Memory B cell (primary cell): Measurements from ENCODE around the gene KIR2DL1.
"Not testable (repeated sequence)": the region's sequence is repeated elsewhere in the genome, so short reads cannot be mapped to it uniquely, and the experiment has no call there.

Source experiments
- ATAC-seq: fragments of 150-1000 bp; cut with Tn5 transposase; 2 replicates; pipeline ENCODE4 v1.10.0; 2021; ENCODE audit warnings: low read depth, mild to moderate bottlenecking, moderate library complexity
- DNase-seq, 2 donors: peaks; one replicate each; pipeline ENCODE4 v3.0.0; 2022; ENCODE audit warnings: low spot score in 2 of 2
- H3K27ac Mint-ChIP-seq: one replicate; pipeline ENCODE4 v1.8.0; 2022; ENCODE audit warnings: mild to moderate bottlenecking, moderate library complexity, mixed read lengths
- H3K27me3 Mint-ChIP-seq: one replicate; pipeline ENCODE4 v1.8.0; 2022; ENCODE audit warnings: mixed read lengths
- H3K36me3 Mint-ChIP-seq: one replicate; pipeline ENCODE4 v1.8.0; 2022; ENCODE audit warnings: mild to moderate bottlenecking, mixed read lengths
- H3K4me1 Mint-ChIP-seq: one replicate; pipeline ENCODE4 v1.8.0; 2022; ENCODE audit warnings: mixed read lengths
- H3K4me3 Mint-ChIP-seq: one replicate; pipeline ENCODE4 v1.8.0; 2022; ENCODE audit warnings: mild to moderate bottlenecking, moderate library complexity, mixed read lengths
- H3K9me3 Mint-ChIP-seq: one replicate; pipeline ENCODE4 v1.8.0; 2022; ENCODE audit warnings: mixed read lengths

The KIR2DL1 gene

GRCh38 chr19:54747614-54748322 is 21.8 kb upstream of the KIR2DL1 start:
- not testable (repeated sequence) for H3K4me3 Mint-ChIP-seq, DNase-seq, H3K4me1 Mint-ChIP-seq, ATAC-seq, H3K9me3 Mint-ChIP-seq, H3K36me3 Mint-ChIP-seq, H3K27ac Mint-ChIP-seq
- H3K27me3 Mint-ChIP-seq: peaks cover 15% of the 10 kb centered on the region

DNA sequence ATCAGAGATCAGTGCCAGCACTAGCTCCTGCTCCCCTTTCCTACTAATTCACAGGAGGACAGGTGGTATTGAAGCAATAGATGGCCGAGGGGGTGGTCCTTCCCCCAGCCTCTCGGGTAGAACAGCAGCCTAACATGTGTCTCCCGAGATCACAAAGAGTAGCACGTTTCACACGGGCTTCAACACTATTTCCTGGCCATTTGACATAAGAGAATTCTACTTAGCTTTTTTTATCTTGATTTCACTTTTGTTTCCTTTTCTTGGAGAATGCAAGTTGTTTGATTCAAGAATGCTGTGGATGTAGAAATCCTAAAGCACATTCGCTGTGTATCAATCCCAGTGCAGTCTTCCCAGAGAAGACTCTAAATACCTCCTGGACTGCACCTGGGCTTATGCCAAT is 19.3 kb upstream of the KIR2DL1 start:
- not testable (repeated sequence) for H3K4me1 Mint-ChIP-seq, DNase-seq, H3K4me3 Mint-ChIP-seq, H3K9me3 Mint-ChIP-seq, ATAC-seq, H3K36me3 Mint-ChIP-seq, H3K27ac Mint-ChIP-seq
- H3K27me3 Mint-ChIP-seq: peaks cover 10% of the 10 kb centered on the region

GRCh38 chr19:54756204-54757110 is 13.1 kb upstream of the KIR2DL1 start:
- DNase-seq, H3K36me3 Mint-ChIP-seq, H3K27ac Mint-ChIP-seq, H3K4me3 Mint-ChIP-seq, ATAC-seq, H3K4me1 Mint-ChIP-seq: not testable (repeated sequence)
- peaks cover 11% of the 10 kb centered on the region for H3K9me3 Mint-ChIP-seq
- peaks cover 11% of the 10 kb centered on the region for H3K27me3 Mint-ChIP-seq

- DNase-seq, H3K4me3 Mint-ChIP-seq, ATAC-seq, H3K27me3 Mint-ChIP-seq, H3K4me1 Mint-ChIP-seq, H3K36me3 Mint-ChIP-seq, H3K27ac Mint-ChIP-seq: not testable (repeated sequence)
- peaks cover 11% of the 10 kb centered on the region for H3K9me3 Mint-ChIP-seq
These were observed 11.0 kb upstream of the KIR2DL1 start for GRCh38 chr19:54758577-54758976.

DNA sequence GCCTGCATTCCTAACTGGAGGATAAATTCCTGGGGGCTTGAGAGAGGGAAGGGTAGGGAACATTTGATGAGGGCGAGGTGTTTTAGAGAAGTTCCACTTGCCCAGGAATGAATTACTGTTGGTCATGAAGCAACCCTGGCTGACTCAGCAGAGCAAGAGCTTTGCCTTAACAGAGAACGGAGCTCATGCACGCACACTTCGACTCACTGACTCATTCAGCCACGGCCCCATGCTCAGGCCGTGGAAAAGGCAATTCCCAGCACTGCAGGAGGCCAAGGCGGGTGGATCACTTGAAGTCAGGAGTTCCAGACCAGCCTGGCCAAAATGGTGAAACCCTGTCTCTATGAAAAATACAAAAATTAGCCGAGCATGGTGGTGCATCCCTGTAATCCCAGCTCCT is 5.4 kb upstream of the KIR2DL1 start:
- not testable (repeated sequence) for H3K4me3 Mint-ChIP-seq, DNase-seq, H3K4me1 Mint-ChIP-seq, H3K36me3 Mint-ChIP-seq, H3K27ac Mint-ChIP-seq, ATAC-seq
- Mint-ChIP-seq H3K27me3 (peaks cover 10% of the 10 kb centered on the region), H3K9me3 (peaks cover 12% of the 10 kb centered on the region)

GRCh38 chr19:54766464-54766863 is 3.1 kb upstream of the KIR2DL1 start:
- ATAC-seq, H3K36me3 Mint-ChIP-seq, H3K9me3 Mint-ChIP-seq, H3K4me1 Mint-ChIP-seq, H3K4me3 Mint-ChIP-seq, H3K27ac Mint-ChIP-seq, DNase-seq: not testable (repeated sequence)
- H3K27me3 Mint-ChIP-seq: peaks cover 10% of the 10 kb centered on the region

- not testable (repeated sequence) for H3K36me3 Mint-ChIP-seq, H3K4me1 Mint-ChIP-seq, H3K9me3 Mint-ChIP-seq, H3K4me3 Mint-ChIP-seq, DNase-seq, H3K27ac Mint-ChIP-seq, ATAC-seq
- peaks cover 11% of the 10 kb centered on the region for H3K27me3 Mint-ChIP-seq
These were observed 918 bp downstream of the KIR2DL1 start for GRCh38 chr19:54770511-54770910.

DNA sequence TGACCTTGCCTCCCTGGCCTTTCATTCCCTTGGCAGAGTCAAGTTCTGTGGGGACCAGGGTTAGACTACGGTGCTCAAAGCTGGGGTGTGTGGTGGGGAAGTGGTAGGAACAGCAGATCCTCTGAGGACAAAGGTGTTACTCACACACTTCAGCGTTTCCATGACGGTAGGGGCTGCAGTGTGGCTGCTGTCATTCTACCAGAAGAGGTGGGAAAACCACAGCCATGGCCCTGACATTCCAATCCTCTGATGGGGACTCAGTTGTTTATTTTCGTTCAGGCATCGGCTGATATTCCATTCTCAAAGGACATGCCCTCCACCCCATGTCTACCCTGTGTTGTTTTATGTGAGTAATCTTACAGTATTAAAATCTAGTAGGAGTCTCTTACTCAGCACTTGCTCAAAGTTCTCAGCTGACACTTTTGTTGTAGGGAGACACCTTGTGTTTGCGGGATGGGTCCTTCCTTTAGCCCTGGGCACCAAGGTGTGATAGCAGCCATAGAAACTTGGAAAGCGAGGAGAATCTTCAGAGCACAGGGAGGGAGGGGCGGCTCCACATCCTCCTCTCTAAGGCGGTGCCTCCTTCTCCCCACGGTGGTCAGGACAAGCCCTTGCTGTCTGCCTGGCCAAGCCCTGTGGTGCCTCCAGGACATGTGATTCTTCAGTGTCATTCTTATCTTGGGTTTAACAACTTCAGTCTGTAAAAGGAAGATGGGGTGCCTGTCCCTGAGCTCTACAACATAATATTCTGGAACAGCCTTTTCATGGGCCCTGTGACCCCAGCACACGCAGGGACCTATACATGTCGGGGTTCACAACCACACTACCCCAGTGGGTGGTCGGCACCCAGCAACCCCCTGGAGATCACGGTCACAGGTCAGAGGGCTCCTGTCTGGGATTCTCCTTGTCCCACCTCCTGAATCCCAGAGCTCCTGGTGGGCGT is 1.7 kb downstream of the KIR2DL1 start:
- not testable (repeated sequence) for DNase-seq, H3K9me3 Mint-ChIP-seq, H3K36me3 Mint-ChIP-seq, ATAC-seq, H3K4me3 Mint-ChIP-seq, H3K27ac Mint-ChIP-seq, H3K4me1 Mint-ChIP-seq
- H3K27me3 Mint-ChIP-seq: peaks cover 11% of the 10 kb centered on the region

DNA sequence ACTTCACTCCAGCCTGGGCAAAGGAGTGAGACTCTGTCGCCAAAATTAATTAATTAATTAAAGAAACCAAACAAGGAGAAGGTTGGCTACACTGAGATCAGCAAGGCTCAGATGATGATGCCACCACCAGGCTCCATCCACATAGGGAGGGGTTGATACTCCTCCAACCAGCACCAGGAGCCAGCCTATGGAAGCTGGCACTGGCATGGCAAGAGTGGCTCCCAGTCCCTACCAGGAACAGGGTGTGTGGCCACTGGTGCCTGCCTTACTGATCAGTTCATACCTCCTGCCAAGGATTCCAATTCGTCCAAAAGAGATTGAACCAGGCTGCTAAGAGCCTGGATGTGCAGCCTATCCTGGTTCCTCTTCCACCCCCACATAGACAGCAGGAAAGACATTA is 3.1 kb downstream of the KIR2DL1 start:
- ATAC-seq, H3K4me1 Mint-ChIP-seq, H3K27me3 Mint-ChIP-seq, DNase-seq, H3K27ac Mint-ChIP-seq, H3K36me3 Mint-ChIP-seq, H3K4me3 Mint-ChIP-seq, H3K9me3 Mint-ChIP-seq: not testable (repeated sequence)

GRCh38 chr19:54775095-54775815 is 5.7 kb downstream of the KIR2DL1 start:
- H3K36me3 Mint-ChIP-seq, H3K4me3 Mint-ChIP-seq, H3K27ac Mint-ChIP-seq, ATAC-seq, DNase-seq, H3K4me1 Mint-ChIP-seq, H3K9me3 Mint-ChIP-seq: not testable (repeated sequence)
- H3K27me3 Mint-ChIP-seq: peaks cover 10% of the 10 kb centered on the region

DNA sequence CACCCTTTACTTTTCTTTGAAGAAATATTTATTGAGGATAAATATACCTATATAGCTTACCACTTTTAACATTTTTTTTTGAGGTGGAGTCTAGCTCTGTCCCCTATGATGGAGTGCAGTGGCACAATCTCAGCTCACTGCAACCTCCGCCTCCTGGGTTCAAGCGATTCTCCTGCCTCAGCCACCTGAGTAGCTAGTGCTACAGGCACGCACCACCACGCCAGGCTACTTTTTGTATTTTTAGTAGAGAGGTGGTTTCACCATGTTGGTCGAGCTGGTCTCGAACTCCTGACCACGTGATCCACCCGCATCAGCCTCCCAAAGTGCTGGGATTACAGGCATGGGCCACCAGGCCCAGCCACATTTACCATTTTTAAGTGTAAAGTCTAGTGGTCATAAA is 6.2 kb downstream of the KIR2DL1 start:
- H3K4me1 Mint-ChIP-seq, DNase-seq, H3K9me3 Mint-ChIP-seq, H3K36me3 Mint-ChIP-seq, H3K27ac Mint-ChIP-seq, ATAC-seq, H3K4me3 Mint-ChIP-seq, H3K27me3 Mint-ChIP-seq: not testable (repeated sequence)

DNA sequence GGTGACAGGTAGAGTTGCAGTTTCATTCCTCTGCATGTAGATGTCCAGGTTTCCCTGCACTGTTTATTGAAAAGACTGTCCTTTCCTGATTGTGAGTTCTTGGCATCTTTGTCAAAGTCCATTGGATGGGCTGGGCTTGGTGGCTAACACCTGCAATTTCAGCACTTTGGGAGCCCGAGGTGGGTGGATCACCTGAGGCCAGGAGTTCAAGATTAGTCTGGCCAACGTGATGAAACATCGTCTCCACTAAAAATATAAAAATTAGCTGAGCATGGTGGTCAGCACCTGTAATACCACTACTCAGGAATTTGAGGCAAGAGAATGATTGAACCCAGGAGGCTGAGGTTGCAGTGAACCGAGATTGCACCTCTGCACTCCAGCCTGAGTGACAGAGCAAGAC is 8.3 kb downstream of the KIR2DL1 start:
- ATAC-seq, H3K9me3 Mint-ChIP-seq, H3K36me3 Mint-ChIP-seq, H3K27me3 Mint-ChIP-seq, DNase-seq, H3K4me3 Mint-ChIP-seq, H3K4me1 Mint-ChIP-seq, H3K27ac Mint-ChIP-seq: not testable (repeated sequence)

GRCh38 chr19:54778896-54779295 is 9.3 kb downstream of the KIR2DL1 start:
- not testable (repeated sequence) for ATAC-seq, H3K27ac Mint-ChIP-seq, H3K27me3 Mint-ChIP-seq, H3K4me3 Mint-ChIP-seq, H3K9me3 Mint-ChIP-seq, H3K4me1 Mint-ChIP-seq, H3K36me3 Mint-ChIP-seq, DNase-seq
